Trophoblast cell (in vitro differentiated cells and primary cell): ENCODE results near the gene CFAP97.

Experiments used
- DNase-seq, 2 donors: peaks; one replicate each; pipeline ENCODE4 v3.0.0-alpha.2; 2016
- H2AFZ ChIP-seq: 2 replicates; pipeline ENCODE4 v1.6.1; 2013; ENCODE audit warnings: low read length, moderate library complexity, mild to moderate bottlenecking; ENCODE audit not compliant: insufficient read depth, poor library complexity
- H2AK5ac ChIP-seq: 2 replicates; pipeline ENCODE4 v1.6.1; 2013; ENCODE audit warnings: mild to moderate bottlenecking, low read length
- H2BK120ac ChIP-seq: 2 replicates; pipeline ENCODE4 v1.6.1; 2013; ENCODE audit warnings: low read length, mild to moderate bottlenecking, moderate library complexity; ENCODE audit not compliant: insufficient read depth, poor library complexity
- H2BK12ac ChIP-seq: 2 replicates; pipeline ENCODE4 v1.6.1; 2013; ENCODE audit warnings: mild to moderate bottlenecking, low read length, moderate library complexity
- H2BK5ac ChIP-seq: 2 replicates; pipeline ENCODE4 v1.6.1; 2013; ENCODE audit warnings: low read length, low read depth, moderate library complexity, mild to moderate bottlenecking; ENCODE audit not compliant: poor library complexity
- H3K14ac ChIP-seq: 2 replicates; pipeline ENCODE4 v1.6.1; 2013; ENCODE audit warnings: mild to moderate bottlenecking, low read length
- H3K18ac ChIP-seq: 2 replicates; pipeline ENCODE4 v1.6.1; 2013; ENCODE audit warnings: mild to moderate bottlenecking, low read length
- H3K23ac ChIP-seq: 2 replicates; pipeline ENCODE4 v1.6.1; 2013; ENCODE audit warnings: low read length
- H3K27ac ChIP-seq: 2 replicates; pipeline ENCODE4 v1.5.1; 2013; ENCODE audit warnings: low read depth, mild to moderate bottlenecking, inconsistent platforms, low read length, moderate library complexity
- H3K27me3 ChIP-seq: 2 replicates; pipeline ENCODE4 v1.6.1; 2013; ENCODE audit warnings: inconsistent platforms, mild to moderate bottlenecking, low read length, moderate library complexity; ENCODE audit not compliant: insufficient read depth
- H3K36me3 ChIP-seq, 2 experiments: 1 replicate in 1 of 2; 2 replicates in 1 of 2; pipeline ENCODE4 v1.6.1; 2013; ENCODE audit warnings: low read length in 2 of 2, mild to moderate bottlenecking in 2 of 2, moderate library complexity in 1 of 2; ENCODE audit not compliant: insufficient read depth in 2 of 2, control insufficient read depth in 1 of 2
- H3K4ac ChIP-seq: 2 replicates; pipeline ENCODE4 v1.6.1; 2013; ENCODE audit warnings: low read depth, mild to moderate bottlenecking, low read length, moderate library complexity
- H3K4me1 ChIP-seq, 2 experiments: 1 replicate in 1 of 2; 2 replicates in 1 of 2; pipeline ENCODE4 v1.6.1; 2013; ENCODE audit warnings: low read length in 2 of 2, mild to moderate bottlenecking in 2 of 2, moderate library complexity in 1 of 2; ENCODE audit not compliant: insufficient read depth in 2 of 2, control insufficient read depth in 1 of 2
- H3K4me2 ChIP-seq: 2 replicates; pipeline ENCODE4 v1.6.1; 2013; ENCODE audit warnings: inconsistent platforms, mild to moderate bottlenecking, low read length, moderate library complexity
- H3K4me3 ChIP-seq: 2 replicates; pipeline ENCODE4 v1.5.1; 2013; ENCODE audit warnings: mild to moderate bottlenecking, low read depth, low read length, inconsistent platforms
- H3K79me1 ChIP-seq: one replicate; pipeline ENCODE4 v1.6.1; 2013; ENCODE audit warnings: low read length
- H3K79me2 ChIP-seq: 2 replicates; pipeline ENCODE4 v1.6.1; 2013; ENCODE audit warnings: low read length, mild to moderate bottlenecking; ENCODE audit not compliant: control insufficient read depth, insufficient read depth, poor library complexity
- H3K9ac ChIP-seq: 2 replicates; pipeline ENCODE4 v1.6.1; 2013; ENCODE audit warnings: mild to moderate bottlenecking, low read length
- H3K9me3 ChIP-seq: 2 replicates; pipeline ENCODE4 v1.6.1; 2013; ENCODE audit warnings: low read depth, mild to moderate bottlenecking, control low read depth, inconsistent platforms, low read length; ENCODE audit not compliant: insufficient read depth
- H4K12ac ChIP-seq: 2 replicates; pipeline ENCODE4 v1.6.1; 2013; ENCODE audit warnings: low read depth, mild to moderate bottlenecking, low read length, moderate library complexity
- H4K8ac ChIP-seq: 2 replicates; pipeline ENCODE4 v1.6.1; 2013; ENCODE audit warnings: low read depth, mild to moderate bottlenecking, low read length, moderate library complexity
- H4K91ac ChIP-seq: one replicate; pipeline ENCODE4 v1.6.1; 2013; ENCODE audit warnings: low read depth, mild to moderate bottlenecking, low read length, moderate library complexity
- WGBS: extraction: QIAGEN DNeasy Blood & Tissue Kit; methylation state at CpG from one replicate; pipeline ENCODE4 v1.1.7; 2013; ENCODE audit warnings: missing lambda C conversion rate; ENCODE audit not compliant: insufficient read length, insufficient coverage; ENCODE audit errors: extremely low coverage; 5-methylcytosine and 5-hydroxymethylcytosine counted together

CFAP97 gene

GRCh38 chr4:185182239-185182638, 21.6 kb downstream of the CFAP97 start:
- Histone ChIP-seq H3K18ac (no peak overlapping the region), H2AFZ (no peak overlapping the region), H3K79me2 (no peaks in the 10 kb centered on the region), H4K91ac (no peak overlapping the region), H3K4me1 (no peaks in the 10 kb centered on the region), H3K14ac (no peak overlapping the region), H2AK5ac (no peak overlapping the region), H3K79me1 (no peaks in the 10 kb centered on the region), H3K23ac (no peak overlapping the region), H3K36me3 (no peaks in the 10 kb centered on the region), H3K9me3 (no peaks in the 10 kb centered on the region), H3K27me3 (no peaks in the 10 kb centered on the region), H3K27ac (no peak overlapping the region), H2BK120ac (no peak overlapping the region), H3K4ac (no peak overlapping the region), H3K4me3 (no peak overlapping the region), H2BK12ac (no peak overlapping the region), H3K9ac (no peak overlapping the region), H4K12ac (no peak overlapping the region), H4K8ac (no peak overlapping the region), H3K4me2 (no peak overlapping the region), H2BK5ac (no peak overlapping the region)
- DNase-seq = peak; percentile 49 to 88
- WGBS = no CpG with 5 or more reads among the region's 2 CpGs

GRCh38 chr4:185179488-185179887, 24.3 kb downstream of the CFAP97 start:
- H4K12ac ChIP-seq = no peak overlapping the region
- H3K4me3 ChIP-seq = peak overlapping the region; percentile 53
- no peaks in the 10 kb centered on the region for H3K4me1 ChIP-seq
- H2BK120ac ChIP-seq = no peak overlapping the region
- H2AK5ac ChIP-seq = no peak overlapping the region
- no peaks in the 10 kb centered on the region for H3K79me1 ChIP-seq
- H3K23ac ChIP-seq = no peak overlapping the region
- no peaks in the 10 kb centered on the region for H3K9me3 ChIP-seq
- no peak overlapping the region for H2BK5ac ChIP-seq
- H3K14ac ChIP-seq = no peak overlapping the region
- H3K79me2 ChIP-seq = no peaks in the 10 kb centered on the region
- H3K27me3 ChIP-seq = no peaks in the 10 kb centered on the region
- no peak overlapping the region for H3K9ac ChIP-seq
- no peak overlapping the region for H2AFZ ChIP-seq
- no peak overlapping the region for H2BK12ac ChIP-seq
- no peak overlapping the region for H4K8ac ChIP-seq
- no peak overlapping the region for H3K27ac ChIP-seq
- H3K36me3 ChIP-seq = peaks cover 0 to 3% of the 10 kb centered on the region in 2 experiments
- no peak overlapping the region for H3K4ac ChIP-seq
- H4K91ac ChIP-seq = no peak overlapping the region
- no peak overlapping the region for H3K18ac ChIP-seq
- no peak for DNase-seq
- no peak overlapping the region for H3K4me2 ChIP-seq
- no CpG with 5 or more reads among the region's 3 CpGs for WGBS

GRCh38 chr4:185171373-185172071, 32.3 kb downstream of the CFAP97 start:
- no CpG with 5 or more reads among the region's 2 CpGs for WGBS

GRCh38 chr4:185167234-185167633, 36.6 kb downstream of the CFAP97 start:
- Histone ChIP-seq H4K8ac (no peak overlapping the region), H3K23ac (no peak overlapping the region), H3K4me2 (no peak overlapping the region), H3K27me3 (no peaks in the 10 kb centered on the region), H2BK5ac (no peak overlapping the region), H3K4me3 (no peak overlapping the region), H2BK12ac (no peak overlapping the region), H3K79me1 (no peaks in the 10 kb centered on the region), H3K9ac (no peak overlapping the region), H4K91ac (no peak overlapping the region), H3K27ac (no peak overlapping the region), H3K4ac (no peak overlapping the region), H3K14ac (no peak overlapping the region), H2AK5ac (no peak overlapping the region), H2AFZ (no peak overlapping the region), H4K12ac (no peak overlapping the region), H3K18ac (no peak overlapping the region), H2BK120ac (no peak overlapping the region), H3K9me3 (no peaks in the 10 kb centered on the region), H3K36me3 (peaks cover 6 to 7% of the 10 kb centered on the region in 2 experiments), H3K4me1 (no peaks in the 10 kb centered on the region), H3K79me2 (no peaks in the 10 kb centered on the region)
- peak in 1 of 2 donors; percentile 14 for DNase-seq
- no CpG with 5 or more reads among the region's 9 CpGs for WGBS

More at GRCh38 chr4:185171373-185172071, 32.3 kb downstream of the CFAP97 start:
- H3K9me3 ChIP-seq = no peaks in the 10 kb centered on the region
- H2BK5ac ChIP-seq = no peak overlapping the region
- no peak overlapping the region for H3K9ac ChIP-seq
- no peak overlapping the region for H3K14ac ChIP-seq
- no peak for DNase-seq
- H2AK5ac ChIP-seq = no peak overlapping the region
- no peak overlapping the region for H4K8ac ChIP-seq
- H2BK12ac ChIP-seq = no peak overlapping the region
- no peak overlapping the region for H3K4me3 ChIP-seq
- H3K23ac ChIP-seq = no peak overlapping the region
- H3K27ac ChIP-seq = no peak overlapping the region
- H2AFZ ChIP-seq = no peak overlapping the region
- H4K12ac ChIP-seq = no peak overlapping the region
- H3K4ac ChIP-seq = no peak overlapping the region
- H3K18ac ChIP-seq = no peak overlapping the region
- no peaks in the 10 kb centered on the region for H3K4me1 ChIP-seq
- no peaks in the 10 kb centered on the region for H3K79me2 ChIP-seq
- no peaks in the 10 kb centered on the region for H3K79me1 ChIP-seq
- H2BK120ac ChIP-seq = no peak overlapping the region
- H3K4me2 ChIP-seq = no peak overlapping the region
- no peak overlapping the region for H4K91ac ChIP-seq
- no peaks in the 10 kb centered on the region for H3K27me3 ChIP-seq
- H3K36me3 ChIP-seq = peaks cover 4 to 9% of the 10 kb centered on the region in 2 experiments
